NCI-H2171 (cell line): ENCODE data around the gene GPR25.

Source experiments
- DNase-seq: peaks from one replicate; lab custom pipeline; 2025; lab: John Stamatoyannopoulos, UW

Gene GPR25, protein sequence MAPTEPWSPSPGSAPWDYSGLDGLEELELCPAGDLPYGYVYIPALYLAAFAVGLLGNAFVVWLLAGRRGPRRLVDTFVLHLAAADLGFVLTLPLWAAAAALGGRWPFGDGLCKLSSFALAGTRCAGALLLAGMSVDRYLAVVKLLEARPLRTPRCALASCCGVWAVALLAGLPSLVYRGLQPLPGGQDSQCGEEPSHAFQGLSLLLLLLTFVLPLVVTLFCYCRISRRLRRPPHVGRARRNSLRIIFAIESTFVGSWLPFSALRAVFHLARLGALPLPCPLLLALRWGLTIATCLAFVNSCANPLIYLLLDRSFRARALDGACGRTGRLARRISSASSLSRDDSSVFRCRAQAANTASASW

DNA sequence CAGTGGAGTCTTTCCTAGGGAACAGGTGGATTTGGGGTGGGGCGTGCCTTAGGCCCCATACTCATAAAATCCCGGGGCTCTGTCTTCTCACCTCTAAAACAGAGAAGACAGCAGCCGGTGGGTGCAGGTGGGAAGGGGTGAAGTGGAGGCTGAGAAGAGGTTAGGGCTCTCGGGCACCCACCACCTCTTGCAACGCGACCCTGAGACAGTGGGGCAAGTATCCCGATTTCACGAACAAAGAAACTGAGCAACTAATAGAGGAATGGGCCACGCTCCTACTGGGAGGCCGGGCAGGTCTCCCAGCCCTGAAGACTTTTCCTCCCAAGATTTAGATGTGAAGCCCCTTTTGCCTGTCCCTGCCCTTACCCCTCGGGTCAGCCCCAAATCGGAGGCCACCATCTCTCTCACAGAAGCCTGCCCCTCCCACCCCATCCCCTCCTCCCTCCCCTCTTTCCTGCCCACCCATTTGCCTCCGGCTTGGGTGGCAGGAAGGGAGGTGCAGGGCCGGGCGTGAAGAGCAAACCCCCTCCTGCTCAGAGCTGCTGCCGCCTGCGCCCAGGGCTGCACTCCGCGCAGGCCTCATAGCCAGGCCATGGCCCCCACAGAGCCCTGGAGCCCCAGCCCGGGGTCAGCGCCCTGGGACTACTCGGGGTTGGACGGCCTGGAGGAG is at the start of gene GPR25:
Gene GPR25, plus strand, starts transcription at position 536 of the 670 bp plus-strand sequence. Its CDS starts 57 bp downstream, at position 593.
- no peak for DNase-seq

DNA sequence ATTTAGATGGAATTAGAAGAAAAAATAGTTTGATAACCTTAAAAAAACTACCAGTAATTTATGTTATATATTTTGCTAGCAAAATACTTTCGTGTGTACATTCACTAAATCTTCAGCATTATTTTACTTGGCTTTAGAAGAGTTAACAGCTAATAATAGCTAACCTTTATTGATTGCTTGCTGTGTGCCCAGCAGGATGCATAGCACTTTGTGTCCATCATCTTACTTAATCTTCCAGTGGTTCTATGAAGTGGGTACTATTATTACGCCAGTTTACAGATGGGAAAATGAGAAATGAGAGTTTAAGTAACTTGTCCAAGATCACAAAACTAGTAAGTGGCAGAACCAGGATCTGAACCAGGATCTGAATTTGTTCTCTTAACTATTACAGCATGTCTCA is 41.7 kb upstream of the GPR25 start:
- DNase-seq: no peak

DNA sequence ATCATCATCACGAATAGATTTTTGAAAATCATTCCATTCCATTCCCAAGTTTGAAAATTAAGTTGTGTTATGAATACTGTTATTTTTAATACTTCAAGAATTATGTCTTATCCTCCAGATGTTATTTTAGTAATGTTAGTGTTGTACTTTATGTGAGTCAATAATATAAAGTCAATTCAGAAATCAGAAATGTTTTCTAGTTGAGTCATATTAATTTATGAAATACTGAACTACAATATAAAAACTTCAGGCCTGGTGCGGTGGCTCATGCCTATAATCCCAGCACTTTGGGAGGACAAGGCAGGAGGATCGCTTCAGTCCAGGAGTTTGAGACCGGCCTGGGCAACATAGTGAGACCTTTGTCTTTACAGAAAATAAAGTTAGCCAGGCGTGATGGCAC is 38.4 kb upstream of the GPR25 start:
- no peak for DNase-seq

DNA sequence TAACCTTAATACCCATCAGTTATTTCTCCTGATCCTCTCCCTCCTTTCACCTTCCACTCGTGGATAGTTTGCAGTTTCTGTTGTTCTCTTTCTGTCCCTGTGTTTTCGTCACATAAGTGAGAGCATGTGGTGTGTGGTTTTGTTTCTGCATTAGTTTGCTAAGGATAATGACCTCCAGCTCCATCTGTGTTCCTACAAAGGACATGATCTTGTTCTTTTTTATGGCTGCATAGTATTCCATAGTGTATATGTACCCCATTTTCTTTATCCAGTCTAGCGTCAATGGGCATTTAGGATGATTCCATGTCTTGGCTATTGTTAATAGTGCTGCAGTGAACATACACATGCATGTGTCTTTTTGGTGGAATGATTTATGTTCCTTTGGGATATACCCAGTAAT is 36.6 kb upstream of the GPR25 start:
- no peak for DNase-seq

DNA sequence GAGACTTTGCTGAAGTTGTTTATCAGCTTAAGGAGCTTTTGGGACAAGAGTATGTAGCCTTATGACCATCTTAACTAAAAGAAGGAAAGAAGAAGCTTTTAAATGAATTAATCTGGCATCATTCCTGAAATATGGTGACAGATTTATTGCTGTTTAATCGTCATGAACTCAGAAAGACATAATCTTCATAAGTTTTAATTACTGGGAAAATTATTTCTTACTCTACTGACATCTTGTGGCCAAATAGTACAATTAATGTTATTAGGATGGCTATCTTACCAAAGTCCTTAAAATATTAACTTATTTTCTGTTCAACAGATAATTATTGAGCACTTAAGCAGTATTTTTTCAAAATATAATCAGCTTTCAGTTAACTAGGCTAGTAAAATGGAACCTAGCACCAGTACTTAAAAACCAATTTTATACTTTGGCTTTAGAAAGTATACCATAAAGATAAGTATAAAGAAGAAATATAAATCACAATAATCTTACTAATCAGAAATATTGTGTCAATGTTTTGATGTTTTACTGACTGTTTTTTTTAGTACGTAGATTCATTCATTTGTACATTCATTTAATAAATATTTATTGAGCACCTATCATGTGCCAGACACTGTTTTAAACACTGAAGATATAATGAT is 34.7 kb upstream of the GPR25 start:
- no peak for DNase-seq

DNA sequence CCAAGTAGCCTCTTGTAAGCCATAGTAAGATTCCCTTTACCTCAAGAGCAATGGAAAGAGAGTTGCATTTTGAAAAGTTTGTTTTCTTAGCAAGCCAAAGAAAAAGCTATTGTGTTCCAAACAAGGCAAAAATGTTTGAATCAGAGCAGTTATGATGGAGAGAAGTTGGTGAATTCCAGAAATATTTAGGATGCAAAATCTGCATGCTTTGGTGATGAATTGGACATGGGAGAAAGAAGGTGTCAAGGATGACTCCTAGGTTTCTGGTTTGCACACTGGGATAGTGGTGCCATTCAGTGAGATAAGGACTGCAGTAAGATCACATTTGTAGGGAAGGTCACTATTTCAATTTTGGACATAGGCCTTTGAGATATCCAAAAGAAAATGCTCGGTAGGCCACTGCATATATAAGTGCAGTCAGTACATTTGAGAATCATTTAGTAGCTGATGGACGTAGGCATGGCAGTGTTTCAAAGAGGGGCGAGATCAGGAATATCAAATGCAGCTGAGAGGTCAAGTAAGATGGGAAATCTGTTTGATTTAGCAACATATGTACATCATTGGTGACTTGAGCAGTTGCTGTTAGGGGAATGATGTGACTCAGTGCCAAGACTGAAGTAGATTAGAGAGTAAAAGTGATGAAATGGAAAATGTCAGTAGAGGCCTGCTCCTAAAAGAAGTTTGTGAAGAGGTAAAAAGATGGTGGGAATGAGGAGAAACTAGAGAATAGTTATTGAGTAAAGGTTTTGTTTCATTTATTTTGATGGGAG is 33.9 kb upstream of the GPR25 start:
- DNase-seq: no peak

DNA sequence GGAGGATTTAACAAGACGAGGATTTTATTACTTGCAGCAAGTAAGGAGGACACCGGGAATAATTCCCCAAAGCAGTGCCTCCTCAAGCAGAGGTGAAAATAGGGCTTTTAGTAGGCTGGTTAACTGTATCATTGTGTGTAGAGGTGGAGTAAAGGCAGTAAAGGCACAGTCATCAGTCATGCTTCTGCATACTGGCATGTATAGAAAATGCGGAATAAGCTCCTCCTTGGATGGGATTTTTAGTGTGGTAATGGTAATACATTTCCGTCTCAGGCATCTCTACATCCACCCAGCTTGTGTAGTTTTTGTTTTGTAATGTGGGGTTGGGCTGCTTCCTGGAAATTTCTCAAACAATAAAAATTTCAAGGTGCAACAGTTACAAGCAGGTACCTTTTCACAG is 27.4 kb upstream of the GPR25 start:
- no peak for DNase-seq

DNA sequence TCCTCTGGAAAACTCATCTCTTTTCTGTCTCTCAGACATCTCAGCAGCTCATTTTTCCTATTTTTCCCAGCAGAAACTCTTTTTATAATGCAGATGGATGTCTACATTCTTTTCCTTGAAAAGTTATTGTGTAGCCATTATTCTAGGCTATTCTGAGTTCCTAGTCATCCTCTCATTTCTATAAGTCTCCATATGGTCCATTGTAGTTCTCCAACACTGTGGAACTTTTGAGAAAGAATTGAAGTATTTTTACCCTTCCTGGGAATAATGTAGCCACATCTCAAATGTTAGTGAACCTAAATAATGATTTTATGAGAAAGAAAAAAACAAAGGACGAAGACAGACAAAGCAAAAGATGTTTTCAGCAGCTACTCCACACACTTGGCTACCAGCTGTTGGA is 26.4 kb upstream of the GPR25 start:
- DNase-seq: no peak

DNA sequence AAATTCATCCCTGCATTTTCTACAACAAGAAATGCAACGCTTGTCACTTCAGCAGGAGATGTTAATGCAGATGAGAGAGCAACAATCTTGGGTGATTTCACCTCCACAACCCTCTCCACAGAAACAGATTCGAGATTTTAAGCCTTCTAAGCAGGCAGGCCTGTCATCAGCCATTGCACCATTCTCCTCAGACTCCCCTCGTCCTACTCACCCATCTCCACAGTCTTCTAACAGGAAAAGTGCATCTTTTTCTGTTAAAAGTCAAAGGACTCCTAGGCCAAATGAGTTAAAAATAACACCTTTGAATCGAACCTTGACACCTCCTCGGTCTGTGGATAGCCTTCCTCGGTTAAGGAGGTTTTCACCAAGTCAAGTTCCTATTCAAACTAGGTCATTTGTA is 23.4 kb upstream of the GPR25 start:
- no peak for DNase-seq

DNA sequence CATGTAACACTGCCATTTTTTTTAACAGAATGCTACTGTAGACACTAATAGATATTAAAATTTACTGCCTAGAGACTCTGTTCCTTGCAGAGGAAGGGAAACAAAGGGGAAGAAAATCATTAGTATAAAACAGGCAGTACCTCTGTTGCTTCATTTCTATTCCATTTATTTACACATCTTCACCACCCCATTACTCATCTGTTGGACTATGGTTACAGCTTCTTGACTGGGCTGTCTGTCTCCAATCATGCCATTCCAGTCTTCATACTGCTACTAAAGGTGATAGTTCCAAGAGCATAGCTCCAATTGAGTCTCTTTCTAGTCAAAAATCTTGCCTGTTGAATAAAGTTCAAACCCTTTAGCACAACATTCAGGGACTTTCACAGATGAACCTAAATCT is 22.2 kb upstream of the GPR25 start:
- no peak for DNase-seq

DNA sequence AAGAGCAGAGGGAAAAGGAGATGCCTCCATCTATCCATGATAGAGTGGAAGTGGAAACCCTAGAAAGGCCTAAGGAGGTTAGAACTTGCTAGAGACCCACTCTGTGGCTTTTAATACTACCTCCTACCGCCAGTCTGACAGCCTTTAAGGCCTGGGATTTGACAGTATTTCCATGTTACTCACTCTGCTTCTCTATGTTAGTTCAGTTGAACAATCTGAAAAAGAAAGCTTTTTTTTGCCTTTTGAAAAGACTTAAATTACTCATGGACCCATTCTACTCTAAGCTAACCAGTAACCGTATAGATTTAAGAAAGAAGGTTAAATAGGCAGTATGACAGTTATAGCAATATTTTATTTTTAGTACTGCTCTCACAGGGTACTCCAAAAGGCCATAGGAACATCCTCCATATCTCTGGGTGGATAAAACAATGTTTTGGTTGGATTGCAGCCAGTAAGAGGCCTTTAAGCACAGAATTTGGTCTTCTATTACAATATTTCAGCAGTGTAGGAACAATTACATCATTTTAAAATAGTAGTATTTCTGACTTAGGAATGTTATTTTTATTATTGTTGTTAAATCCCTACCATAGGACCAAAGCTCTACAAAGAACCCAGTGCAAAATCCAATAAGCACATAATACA is 15.9 kb upstream of the GPR25 start:
- DNase-seq: no peak

DNA sequence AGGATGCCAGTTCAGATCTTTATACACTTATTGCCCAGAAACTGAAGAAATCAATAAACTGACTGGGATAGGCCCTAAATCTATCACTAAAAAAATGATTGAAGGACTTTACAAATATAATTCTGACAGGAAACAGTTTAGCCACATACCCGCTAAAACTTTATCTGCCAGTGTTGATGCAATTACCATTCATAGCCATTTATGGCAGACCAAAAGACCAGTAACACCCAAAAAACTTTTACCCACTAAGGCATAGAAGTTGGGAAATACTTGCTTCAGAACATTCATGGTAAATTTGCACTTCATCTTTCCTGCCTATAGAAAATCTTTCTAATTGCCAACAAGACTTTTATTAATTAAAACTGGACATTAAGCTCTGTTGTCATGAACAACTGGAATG is 15.0 kb upstream of the GPR25 start:
- DNase-seq: no peak

DNA sequence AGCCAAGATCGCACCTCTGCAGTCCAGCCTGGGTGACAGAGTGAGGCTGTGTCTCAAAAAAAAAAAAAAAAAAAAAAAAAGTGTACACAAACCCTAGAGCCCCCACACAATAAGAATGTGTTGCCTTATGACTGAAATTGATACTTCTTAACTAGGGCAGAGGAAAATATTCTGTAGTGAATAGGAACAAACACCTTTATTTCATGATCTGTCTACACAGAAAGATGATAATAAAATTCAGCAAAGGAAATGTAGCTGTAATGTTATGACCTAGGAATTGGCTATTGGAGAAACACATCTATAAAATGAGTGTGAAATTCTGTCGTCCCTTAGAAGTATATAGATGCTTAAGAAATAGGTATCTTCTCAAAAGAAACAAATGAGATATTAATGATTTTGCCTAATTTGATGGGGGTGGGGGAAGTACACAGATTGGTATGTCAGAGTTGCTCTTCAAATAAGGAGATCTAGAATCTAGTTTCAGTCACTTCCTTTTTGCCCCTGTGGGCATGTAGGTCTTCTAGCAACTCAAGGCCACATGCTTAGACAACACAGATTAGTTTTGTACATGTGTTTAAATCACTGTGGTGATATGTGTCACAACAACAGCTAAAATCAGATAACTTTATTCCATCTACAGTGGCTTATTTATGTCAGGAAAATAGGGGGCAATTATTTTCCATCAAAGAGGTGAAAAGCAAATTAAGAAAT is 10.7 kb upstream of the GPR25 start:
- no peak for DNase-seq

DNA sequence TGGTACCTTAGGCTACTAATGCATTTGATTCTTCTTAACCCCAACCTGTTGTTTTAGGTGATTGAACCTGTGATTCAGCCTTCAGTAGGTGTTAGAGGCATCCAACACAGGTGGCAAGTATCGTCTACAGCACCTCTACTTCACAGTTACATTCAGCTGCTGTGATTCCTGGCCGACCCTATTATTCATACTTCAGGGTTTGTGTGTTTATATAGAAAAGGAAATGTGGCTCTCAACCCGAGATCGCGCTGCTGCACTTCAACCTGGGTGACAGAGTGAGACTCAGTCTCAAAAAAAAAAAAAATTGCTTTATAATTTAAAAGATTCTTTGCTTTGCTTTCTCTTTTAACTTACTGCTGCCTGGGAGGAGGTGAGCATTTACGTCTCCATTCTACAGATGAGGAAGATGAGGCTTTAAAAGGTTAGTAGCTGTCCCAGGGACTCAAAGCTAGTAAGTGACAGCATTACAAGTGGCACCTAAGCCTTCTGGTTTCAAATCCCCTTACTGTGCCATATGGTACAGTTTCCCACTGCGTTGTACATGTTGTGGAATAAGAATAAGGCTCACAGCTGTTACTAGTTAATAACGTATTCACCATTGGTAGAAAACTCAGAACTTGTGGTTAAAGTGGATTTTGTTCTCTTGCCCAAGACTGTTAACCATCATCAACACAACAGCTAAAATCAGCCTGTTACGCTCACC is 9.9 kb upstream of the GPR25 start:
- peak; percentile 43 for DNase-seq

DNA sequence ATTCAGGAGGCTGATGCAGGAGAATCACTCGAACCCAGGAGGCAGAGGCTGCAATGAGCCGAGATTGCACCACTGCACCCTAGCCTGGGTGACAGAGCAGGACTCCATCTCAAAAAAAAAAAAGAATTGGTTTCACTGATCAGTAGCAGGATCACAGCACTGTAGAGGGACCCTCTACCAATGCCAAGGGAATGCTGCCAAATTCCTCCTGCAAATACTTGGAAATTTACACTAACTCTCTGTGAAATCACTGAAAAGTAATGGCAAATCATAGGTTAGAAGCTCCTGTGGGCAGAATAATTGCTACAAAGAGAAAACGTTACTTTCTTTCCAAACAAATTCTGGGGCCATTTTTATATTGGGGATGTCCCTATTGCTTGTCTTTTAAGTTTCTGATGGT is 6.7 kb upstream of the GPR25 start:
- no peak for DNase-seq

DNA sequence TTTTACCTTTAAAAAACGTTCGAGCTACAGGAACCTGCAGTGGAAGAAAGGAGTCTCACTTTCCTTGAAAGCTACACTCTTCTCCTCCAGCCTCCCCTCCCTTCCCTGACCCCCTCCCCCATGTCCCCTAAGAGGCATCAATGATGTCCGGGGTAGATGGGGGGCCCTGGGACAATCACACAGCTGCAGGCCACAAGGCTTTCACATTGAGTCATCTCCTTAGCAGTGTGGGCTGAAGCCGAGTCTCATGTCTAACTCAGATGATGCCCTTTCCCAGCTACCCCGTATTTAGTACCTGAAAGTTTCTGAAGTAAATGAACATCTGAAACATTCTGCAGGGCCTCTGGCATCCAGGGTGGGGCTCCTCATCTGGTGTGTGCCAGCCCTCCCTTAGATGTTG is 6.3 kb upstream of the GPR25 start:
- no peak for DNase-seq

DNA sequence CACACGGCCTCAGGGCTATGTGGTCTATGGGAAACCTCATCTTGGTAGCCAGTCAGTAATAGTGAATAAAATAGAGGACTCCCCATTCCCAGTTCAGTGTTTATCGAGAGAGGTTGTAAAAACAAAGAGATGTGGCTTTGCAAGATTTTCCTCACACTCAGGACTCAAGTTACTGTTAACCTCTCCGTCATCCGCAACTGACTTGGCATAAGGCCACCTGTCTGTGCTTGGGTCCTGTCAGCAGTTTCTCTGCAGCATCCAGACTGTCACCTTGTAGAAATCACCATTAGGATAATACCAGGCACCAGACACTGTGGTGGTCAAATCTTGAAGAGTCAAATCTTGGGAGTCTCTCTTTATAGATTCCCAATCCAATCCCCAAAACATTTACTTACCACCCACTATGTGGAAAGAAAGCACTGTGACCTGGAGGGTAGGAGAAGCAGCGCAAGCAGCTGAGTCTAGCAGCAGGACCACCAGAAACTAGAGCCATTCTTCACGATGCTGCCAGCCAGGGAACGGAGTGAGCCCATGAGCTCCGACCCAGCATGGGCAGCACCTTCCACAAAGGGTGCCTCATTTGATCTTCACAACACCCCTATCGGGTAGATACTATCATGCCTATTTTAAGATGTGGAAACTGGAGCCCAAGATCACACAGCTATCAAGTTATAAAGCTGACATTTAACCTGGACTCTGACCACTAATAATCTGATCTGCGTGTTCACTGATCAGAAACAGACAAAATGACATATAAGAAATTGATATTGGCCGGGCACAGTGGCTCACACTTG is 5.6 kb upstream of the GPR25 start:
- peak; percentile 38 for DNase-seq

DNA sequence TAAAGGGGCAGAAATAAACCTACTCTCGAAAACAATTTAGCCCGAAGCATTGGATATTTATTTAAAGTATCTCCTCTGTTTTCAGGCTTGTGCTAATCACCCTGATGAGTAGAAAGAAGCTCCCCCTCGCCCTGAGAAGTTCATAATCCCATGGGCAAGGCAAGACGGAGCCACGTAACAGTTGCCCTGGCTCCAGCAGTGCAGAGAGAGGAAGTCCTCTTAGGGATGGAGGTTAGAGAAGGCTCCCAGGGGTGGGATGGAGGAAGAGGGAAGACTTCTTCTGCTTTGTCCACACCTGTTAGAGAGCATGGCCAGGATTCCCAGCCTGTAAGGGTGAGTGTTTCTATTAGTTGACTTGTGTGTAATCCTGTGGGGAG is 3.4 kb upstream of the GPR25 start:
- DNase-seq: no peak

DNA sequence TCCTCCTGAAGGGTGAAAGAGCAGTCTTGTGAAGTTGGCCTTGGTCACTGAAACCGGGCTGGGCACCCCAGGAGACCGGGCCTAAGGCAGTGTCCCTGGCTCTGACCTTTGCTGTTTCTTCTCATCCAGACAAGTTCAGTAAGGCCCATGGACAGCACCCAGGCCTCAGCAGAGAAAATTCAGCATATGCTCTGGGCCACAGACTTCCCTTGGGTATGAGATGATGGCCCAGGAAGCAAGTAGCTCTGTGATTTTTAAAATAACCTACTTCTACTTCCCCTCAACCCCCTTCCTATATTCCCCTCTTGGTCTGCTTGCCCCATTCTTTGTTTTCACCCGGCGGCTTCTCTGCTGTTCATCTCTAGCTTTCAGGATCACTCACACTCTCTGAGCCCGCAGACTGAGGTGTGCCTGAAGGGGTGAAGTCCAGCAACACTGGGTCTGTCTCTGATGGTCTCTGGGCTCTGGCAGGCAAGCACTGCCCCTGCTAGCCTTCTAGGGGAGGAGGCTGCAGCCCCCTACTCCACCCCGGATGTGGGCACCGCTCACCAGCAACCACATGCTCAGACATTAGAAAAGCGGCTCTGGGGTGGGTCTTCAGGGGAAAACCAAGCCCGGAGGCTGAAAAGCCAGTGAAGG is 2.9 kb upstream of the GPR25 start:
- no peak for DNase-seq
